Small intestine (tissue), 7 donors: ENCODE measurements around the gene ZNF407. TPM values are rescaled to one million over a fixed set of nuclear protein-coding genes. Genes with fewer than 3 reads are reported as not detected.
A peak's percentile ranks its signal among the peaks of the same experiment; 100 is the strongest.

ENCODE experiments used
- DNase-seq, 2 donors: peaks; one replicate each; pipeline versions ENCODE4 v3.0.0 to v3.0.0-alpha.2; 2013
- FAIRE-seq: peaks from 2 replicates; lab custom pipeline; 2012; peaks lifted over from hg19 to GRCh38; lab: Jason Lieb, UNC
- H3K27ac ChIP-seq, 3 donors: one replicate each; pipeline ENCODE4 v1.5.1; 2013; ENCODE audit warnings: low read length in 2 of 3, mild to moderate bottlenecking in 2 of 3, control low read depth in 1 of 3, inconsistent platforms in 1 of 3, low read depth in 1 of 3, moderate library complexity in 1 of 3
- H3K27me3 ChIP-seq, 3 donors: one replicate each; pipeline ENCODE4 v1.6.1; 2013; ENCODE audit warnings: low read length in 3 of 3, inconsistent platforms in 1 of 3; ENCODE audit not compliant: control insufficient read depth in 3 of 3, insufficient read depth in 3 of 3
- H3K36me3 ChIP-seq, 3 donors: one replicate each; pipeline ENCODE4 v1.6.1; 2013; ENCODE audit warnings: low read length in 3 of 3, inconsistent platforms in 1 of 3, low read depth in 1 of 3, mild to moderate bottlenecking in 1 of 3, moderate library complexity in 1 of 3; ENCODE audit not compliant: control insufficient read depth in 3 of 3, insufficient read depth in 2 of 3
- H3K4me1 ChIP-seq, 3 donors: one replicate each; pipeline ENCODE4 v1.6.1; 2013; ENCODE audit warnings: low read length in 2 of 3, inconsistent platforms in 1 of 3, low read depth in 1 of 3, mild to moderate bottlenecking in 1 of 3, moderate library complexity in 1 of 3; ENCODE audit not compliant: control insufficient read depth in 3 of 3, insufficient read depth in 2 of 3
- H3K4me3 ChIP-seq, 3 donors: one replicate each; pipeline ENCODE4 v1.5.1; 2013; ENCODE audit warnings: low read length in 3 of 3, control low read depth in 1 of 3, inconsistent platforms in 1 of 3, low read depth in 1 of 3, mild to moderate bottlenecking in 1 of 3, moderate library complexity in 1 of 3
- H3K9me3 ChIP-seq, 2 donors: one replicate each; pipeline ENCODE4 v1.6.1; 2013; ENCODE audit warnings: low read depth in 1 of 2, low read length in 1 of 2; ENCODE audit not compliant: control insufficient read depth in 2 of 2, insufficient read depth in 1 of 2
- WGBS, 3 donors: extraction: QIAGEN DNeasy Blood & Tissue Kit; methylation state at CpG; one replicate each; pipeline ENCODE4 v1.1.7; 2013; 5-methylcytosine and 5-hydroxymethylcytosine counted together
- polyA plus RNA-seq, 4 donors: library from polyadenylated mRNA; stranded (reverse) in 3 of 4; unstranded in 1 of 4; fragments of 200-250 nt in 3 of 4; fragments of 120-200 nt in 1 of 4; gene quantifications; one replicate each; pipeline versions ENCODE4 v1.2.1 to v1.2.3, GENCODE V29; 2013
- donor health status: healthy with polysubstance abuse.
- donor health status: control.
- donor health status: control.
- donor health status: Bipolar disorder and iron deficiency.
- donor health status: healthy.

ZNF407 gene
- polyA plus RNA-seq, 4 donors = 2.7 to 6.3 (median 4.0) TPM

DNA sequence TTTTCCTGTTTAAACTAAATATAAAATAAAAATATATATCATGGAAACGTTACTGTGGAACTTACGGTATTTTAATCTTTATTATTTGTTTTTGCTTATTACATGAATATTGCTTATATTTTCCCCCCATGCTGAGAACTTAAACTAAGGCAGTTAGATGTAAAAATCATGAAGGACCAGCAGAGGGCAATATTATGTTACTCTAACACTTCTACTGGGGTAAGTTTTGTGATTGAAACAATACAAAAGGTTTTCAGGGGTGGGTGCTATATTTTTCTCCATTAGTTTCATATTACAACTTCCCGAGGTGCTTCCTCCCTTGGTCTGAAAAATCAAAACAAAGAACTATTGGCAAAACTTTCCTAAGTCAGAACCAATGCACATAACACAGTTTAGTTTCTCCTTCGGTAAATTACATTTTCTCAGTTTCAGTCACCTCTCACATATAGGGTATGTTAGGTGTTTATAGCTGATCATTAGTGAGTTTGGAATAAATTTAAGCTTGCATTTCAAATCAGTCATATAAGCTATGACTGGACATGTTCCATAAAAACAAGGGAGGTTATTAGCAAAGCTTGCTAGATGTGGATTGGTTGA, 54.8 kb downstream of the ZNF407 start:
- no peak for FAIRE-seq
- WGBS, 3 donors = 42 to 52% (median 49%) methylated on average over 4 of the region's 4 CpGs
- Histone ChIP-seq H3K9me3 (no peaks in the 10 kb centered on the region), H3K27me3 (no peaks in the 10 kb centered on the region), H3K36me3 (peaks cover 0 to 4% (median 0%) of the 10 kb centered on the region in 3 donors), H3K27ac (no peak overlapping the region), H3K4me3 (no peak overlapping the region), H3K4me1 (peaks cover 0 to 2% (median 0%) of the 10 kb centered on the region in 3 donors)
- DNase-seq = peak; percentile 44 to 48

DNA sequence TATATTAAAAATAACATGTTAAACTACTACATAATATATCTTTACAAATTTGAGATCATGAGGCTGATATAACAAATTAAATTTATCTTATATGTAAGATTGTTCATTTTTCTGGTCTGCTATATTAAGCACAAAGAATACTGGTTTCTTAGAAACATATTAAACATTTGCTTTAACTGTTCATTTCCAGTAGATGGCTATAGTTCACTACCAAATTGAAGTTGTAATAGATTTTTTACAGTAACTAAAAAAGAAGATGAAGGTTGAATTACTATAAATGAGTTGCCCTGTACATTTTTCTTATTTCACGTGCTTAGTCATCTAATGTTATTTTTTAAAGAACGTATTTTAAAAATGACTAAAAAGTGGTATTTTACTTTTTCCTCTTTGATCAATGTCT, 57.0 kb downstream of the ZNF407 start:
- FAIRE-seq (peak; percentile 91), DNase-seq (no peak)
- no peak overlapping the region for H3K4me3 ChIP-seq
- 67 to 85% (median 85%) methylated on average over 2 of the region's 2 CpGs for WGBS, 3 donors
- no peak overlapping the region for H3K27ac ChIP-seq
- peaks cover 0 to 3% (median 0%) of the 10 kb centered on the region in 3 donors for H3K4me1 ChIP-seq
- H3K9me3 ChIP-seq = no peaks in the 10 kb centered on the region
- H3K27me3 ChIP-seq = no peaks in the 10 kb centered on the region
- no peaks in the 10 kb centered on the region for H3K36me3 ChIP-seq

DNA sequence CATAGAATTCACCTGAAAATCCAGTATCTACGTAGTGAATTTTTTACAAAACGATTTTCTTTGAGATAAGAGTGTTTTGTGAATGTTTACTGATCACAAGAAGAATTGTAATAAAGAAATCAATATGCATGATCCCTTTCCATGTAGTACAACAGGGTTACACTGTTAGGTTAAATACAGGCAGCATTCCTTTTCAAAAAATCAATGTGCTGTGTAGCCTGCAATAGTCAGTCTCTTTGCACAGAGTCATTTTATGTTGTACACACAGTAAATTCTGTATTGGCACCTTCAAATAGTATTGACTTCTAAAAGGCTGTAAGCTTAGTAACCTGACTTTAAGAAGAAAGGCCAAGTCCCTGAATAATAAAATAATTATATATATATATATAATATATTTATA, 63.3 kb downstream of the ZNF407 start:
- no peak for FAIRE-seq

DNA sequence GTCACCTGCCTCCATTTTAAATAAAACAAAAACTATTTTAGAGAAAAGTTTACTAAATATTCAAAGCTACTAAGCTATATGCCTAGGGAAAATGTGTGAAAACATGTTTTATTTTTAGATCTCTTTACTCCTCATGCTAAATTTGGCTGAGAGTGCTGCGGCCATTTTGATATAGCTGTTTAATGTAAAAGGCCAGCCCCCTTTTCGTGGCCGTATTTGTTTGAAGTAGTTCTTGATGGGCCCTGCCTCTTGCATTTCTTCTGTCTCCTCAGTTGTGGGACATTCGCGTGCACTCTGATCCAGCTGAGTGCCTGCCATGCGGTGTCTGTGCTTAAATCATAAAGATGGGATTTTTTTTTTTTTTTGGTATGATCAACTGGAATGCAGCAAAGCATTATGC, 64.0 kb downstream of the ZNF407 start:
- FAIRE-seq = no peak

More for the DNA sequence above, 63.3 kb downstream of the ZNF407 start:
- Histone ChIP-seq H3K36me3 (peaks cover 0 to 10% (median 2%) of the 10 kb centered on the region in 3 donors), H3K27ac (no peak overlapping the region), H3K4me1 (peaks cover 0 to 3% (median 0%) of the 10 kb centered on the region in 3 donors), H3K4me3 (no peak overlapping the region), H3K9me3 (no peaks in the 10 kb centered on the region), H3K27me3 (no peaks in the 10 kb centered on the region)
- no peak for DNase-seq
- WGBS, 3 donors = 73 to 90% (median 80%) methylated on average over 2 of the region's 2 CpGs

DNA sequence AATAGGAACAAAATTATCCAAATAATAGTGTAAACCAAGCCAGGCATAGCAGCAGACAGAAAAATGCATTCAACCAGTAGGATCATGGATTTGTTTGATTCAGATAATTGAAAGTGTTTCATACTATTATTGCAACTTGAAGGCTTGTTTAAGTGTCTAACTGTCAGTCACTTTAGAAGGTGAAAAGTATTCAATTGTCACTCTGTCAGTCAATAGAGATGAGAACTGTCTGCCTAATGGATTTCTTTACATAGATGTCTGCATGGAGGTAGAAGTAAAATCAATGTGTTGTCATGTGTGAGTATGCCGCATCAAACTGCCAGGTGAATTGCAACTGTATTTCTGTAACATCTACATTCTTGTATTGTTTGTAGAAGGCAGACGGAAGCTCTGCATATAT, 65.0 kb downstream of the ZNF407 start:
- Histone ChIP-seq H3K4me1 (no peaks in the 10 kb centered on the region), H3K9me3 (no peaks in the 10 kb centered on the region), H3K36me3 (peaks cover 0 to 11% (median 2%) of the 10 kb centered on the region in 3 donors), H3K27ac (no peak overlapping the region), H3K27me3 (no peaks in the 10 kb centered on the region), H3K4me3 (no peak overlapping the region)
- DNase-seq (no peak), FAIRE-seq (no peak)
- WGBS, 3 donors = 48 to 51% (median 50%) methylated on average over 2 of the region's 2 CpGs

More for the DNA sequence above, 64.0 kb downstream of the ZNF407 start:
- no peaks in the 10 kb centered on the region for H3K27me3 ChIP-seq
- H3K36me3 ChIP-seq = peaks cover 0 to 11% (median 2%) of the 10 kb centered on the region in 3 donors
- H3K9me3 ChIP-seq = no peaks in the 10 kb centered on the region
- H3K4me1 ChIP-seq = peaks cover 0 to 3% (median 0%) of the 10 kb centered on the region in 3 donors
- 81 to 95% (median 95%) methylated on average over 6 of the region's 6 CpGs for WGBS, 3 donors
- H3K27ac ChIP-seq = no peak overlapping the region
- no peak for DNase-seq
- H3K4me3 ChIP-seq = no peak overlapping the region

DNA sequence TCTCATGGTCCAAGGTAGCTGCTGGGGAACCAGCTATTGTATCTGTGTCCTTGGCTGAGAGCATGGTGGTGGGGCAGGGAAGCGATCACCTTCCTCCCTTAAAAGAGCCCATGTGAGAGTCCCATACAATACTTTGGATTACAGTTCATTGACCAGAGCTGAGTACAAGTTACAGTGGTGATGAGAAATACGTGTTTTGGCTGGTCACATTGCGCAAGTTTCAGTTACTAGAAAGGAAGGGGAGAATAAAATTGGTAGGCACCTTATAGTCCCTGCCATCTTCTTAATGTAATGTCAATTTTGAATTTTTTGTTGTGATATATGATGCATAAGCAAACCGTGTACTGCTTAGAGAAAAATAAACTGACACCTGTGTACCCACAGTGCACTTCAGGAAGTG, 67.7 kb downstream of the ZNF407 start:
- FAIRE-seq (no peak), DNase-seq (no peak)
- Histone ChIP-seq H3K9me3 (no peaks in the 10 kb centered on the region), H3K27me3 (no peaks in the 10 kb centered on the region), H3K27ac (no peak overlapping the region), H3K4me3 (no peak overlapping the region), H3K4me1 (no peaks in the 10 kb centered on the region), H3K36me3 (peaks cover 0 to 15% (median 2%) of the 10 kb centered on the region in 3 donors)
- 92 to 94% (median 92%) methylated on average over 4 of the region's 4 CpGs for WGBS, 3 donors

DNA sequence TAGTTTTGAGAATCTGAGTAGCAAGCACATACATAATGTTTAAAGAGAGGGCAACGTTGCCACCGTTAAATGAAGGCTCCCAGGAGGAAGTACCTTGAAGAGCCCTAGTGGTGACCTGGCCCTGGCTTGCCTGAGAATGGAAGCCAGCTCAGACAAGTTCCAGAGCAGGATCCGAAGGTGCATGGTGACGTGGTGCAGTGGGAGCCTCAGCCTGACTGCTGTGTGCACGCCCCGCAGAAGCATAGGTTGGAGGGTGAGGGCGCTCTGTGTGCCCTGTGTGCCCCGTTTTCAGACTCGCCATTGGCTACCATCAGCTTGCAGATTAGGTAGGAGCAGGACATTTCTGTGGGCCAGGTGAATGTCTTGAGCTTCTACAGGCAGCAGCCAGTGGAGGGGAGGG, 68.2 kb downstream of the ZNF407 start:
- H3K27ac ChIP-seq = no peak overlapping the region
- WGBS, 3 donors = 94 to 96% (median 95%) methylated on average over 9 of the region's 9 CpGs
- no peaks in the 10 kb centered on the region for H3K4me1 ChIP-seq
- no peak overlapping the region for H3K4me3 ChIP-seq
- H3K9me3 ChIP-seq = no peaks in the 10 kb centered on the region
- FAIRE-seq (no peak), DNase-seq (no peak)
- peaks cover 0 to 15% (median 2%) of the 10 kb centered on the region in 3 donors for H3K36me3 ChIP-seq
- H3K27me3 ChIP-seq = no peaks in the 10 kb centered on the region

DNA sequence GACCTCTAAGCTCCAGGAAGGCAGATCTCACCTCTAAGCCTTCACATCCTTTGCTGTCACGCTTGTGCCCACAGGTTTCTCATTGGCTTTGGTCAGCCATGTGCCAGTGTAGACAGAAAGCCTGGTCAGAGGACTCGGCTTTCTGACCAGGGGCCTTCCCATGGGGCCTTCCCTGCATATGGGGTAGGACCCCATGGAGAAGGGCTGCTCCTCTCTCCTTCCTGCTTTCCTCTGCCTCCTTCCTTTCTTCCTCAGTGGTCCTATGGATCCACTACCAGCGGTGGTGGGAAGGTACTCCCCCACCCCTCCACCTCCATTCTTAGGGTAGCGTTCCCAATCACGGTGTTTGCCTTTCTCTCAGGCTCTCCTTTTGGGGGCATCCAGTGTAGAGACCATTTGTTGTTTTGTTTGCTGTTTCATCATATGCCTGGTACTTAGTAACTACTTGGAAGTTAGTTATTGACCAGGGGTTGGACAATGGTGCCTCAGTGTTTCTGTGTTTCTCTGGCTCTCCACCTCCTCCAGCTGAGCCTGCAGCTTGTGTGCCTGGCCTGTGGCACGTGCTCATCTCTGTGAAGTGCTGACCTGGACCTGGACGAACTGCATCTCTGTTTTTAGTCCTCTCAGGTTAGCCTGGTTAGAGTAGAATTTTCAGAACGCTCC, 71.6 kb downstream of the ZNF407 start:
- Histone ChIP-seq H3K9me3 (no peaks in the 10 kb centered on the region), H3K27ac (no peak overlapping the region), H3K27me3 (no peaks in the 10 kb centered on the region), H3K36me3 (peaks cover 0 to 10% (median 0%) of the 10 kb centered on the region in 3 donors), H3K4me1 (no peaks in the 10 kb centered on the region), H3K4me3 (no peak overlapping the region)
- no peak for DNase-seq
- FAIRE-seq = no peak
- WGBS, 3 donors = 86 to 96% (median 96%) methylated on average over 8 of the region's 8 CpGs
